Fibroblast of upper back skin (primary cell): ENCODE data around the gene AVP.
"Not testable (repeated sequence)": the region's sequence is repeated elsewhere in the genome, so short reads cannot be mapped to it uniquely, and the experiment has no call there.

Experiments used
- DNase-seq: peaks from one replicate; pipeline ENCODE4 v3.0.0-alpha.2; 2013

Gene AVP

GRCh38 chr20:3084283-3084985, at the start of gene AVP:
Gene AVP, minus strand, starts transcription at chr20:3084724. Its CDS starts 50 bp downstream, at chr20:3084674.
- DNase-seq: no peak

DNA sequence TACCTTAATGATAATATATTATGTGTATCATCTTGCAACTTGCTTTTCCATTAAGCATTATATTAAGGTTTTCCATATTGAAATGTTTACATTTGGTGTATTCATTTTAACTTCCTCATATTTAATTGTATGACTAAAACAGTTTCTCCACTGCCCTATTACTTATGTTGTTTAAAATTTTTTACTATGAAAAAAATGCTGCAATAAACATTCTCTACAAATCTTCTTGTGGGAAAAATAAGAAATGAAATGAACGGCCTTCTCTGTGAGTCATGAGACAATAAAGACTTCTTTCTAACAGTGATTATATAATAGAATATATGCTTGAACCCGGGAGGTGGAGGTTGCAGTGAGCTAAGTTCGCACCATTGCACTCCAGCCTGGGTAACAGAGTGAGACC, 49.6 kb upstream of the AVP start:
- DNase-seq: no peak

- no peak for DNase-seq
These were observed 48.6 kb upstream of the AVP start for GRCh38 chr20:3133155-3133554.

- no peak for DNase-seq
These were observed 45.6 kb upstream of the AVP start for GRCh38 chr20:3130051-3130600.

DNA sequence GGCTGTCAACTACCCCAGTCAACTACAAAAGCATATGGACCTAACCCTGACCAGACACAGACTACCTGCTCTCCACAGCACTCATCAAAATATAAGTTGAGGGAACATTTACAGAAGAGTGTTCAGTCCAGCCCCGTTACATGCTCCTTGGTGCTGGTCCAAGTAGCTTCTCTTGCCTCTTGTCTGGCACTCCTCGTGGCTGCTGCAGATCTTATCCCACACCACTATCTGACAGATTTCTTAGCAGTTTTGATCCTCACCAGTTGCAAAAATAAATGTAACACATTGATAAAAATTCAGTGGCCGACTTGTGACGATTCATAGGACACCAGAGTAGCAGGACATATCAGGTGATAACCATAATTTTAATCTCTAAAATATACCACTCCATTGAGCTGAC, 44.6 kb upstream of the AVP start:
- DNase-seq: no peak

DNA sequence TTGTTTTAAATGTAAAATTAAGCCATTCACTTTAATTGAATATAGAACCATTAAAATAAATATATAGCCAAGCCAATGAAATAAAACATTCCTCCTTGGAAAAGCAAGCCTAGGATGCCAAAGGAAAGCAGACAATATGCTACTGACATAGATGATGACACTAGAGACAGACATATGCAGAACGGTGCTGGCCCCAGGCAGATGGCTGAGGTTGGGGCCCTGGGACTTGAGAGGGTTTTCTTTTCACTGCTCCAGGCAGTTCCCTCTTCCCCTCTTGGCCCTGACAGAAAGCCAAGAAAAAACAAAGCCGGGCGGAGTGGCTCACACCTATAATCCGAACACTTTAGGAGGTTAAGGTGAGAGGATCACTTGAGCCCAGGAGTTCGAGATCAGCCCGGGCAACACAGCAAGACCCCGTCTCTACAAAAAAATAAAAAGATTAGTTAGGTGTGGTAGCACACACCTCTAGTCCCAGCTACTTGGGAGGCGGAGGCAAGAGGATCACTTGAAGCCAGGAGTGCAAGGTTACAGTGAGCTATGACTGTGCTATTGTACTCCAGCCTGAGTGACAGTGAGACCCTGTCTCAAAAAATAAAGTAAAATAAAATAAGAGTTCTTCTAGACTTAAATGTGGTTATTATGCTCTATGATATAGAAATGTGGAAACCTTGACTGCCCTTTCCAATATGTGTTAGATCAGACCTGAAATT, 43.9 kb upstream of the AVP start:
- DNase-seq: no peak

DNA sequence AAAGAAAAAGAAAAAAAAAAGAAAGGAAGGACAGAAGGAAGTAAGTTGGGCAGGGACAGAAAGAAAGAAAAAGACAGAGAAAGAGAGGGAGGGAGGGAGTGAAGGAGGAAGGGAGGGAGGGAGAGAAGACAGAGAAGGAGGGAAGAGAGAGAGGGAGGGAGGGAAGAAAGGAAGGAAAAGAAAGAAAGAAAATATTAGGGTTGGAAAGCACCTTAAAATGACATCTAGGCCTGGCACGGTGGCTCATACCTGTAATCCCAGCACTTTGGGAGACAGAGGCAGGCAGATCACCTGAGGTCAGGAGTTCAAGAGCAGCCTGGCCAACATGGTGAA, 42.0 kb upstream of the AVP start:
- no peak for DNase-seq

GRCh38 chr20:3125776-3126526, 41.4 kb upstream of the AVP start:
- DNase-seq: not testable (repeated sequence)

DNA sequence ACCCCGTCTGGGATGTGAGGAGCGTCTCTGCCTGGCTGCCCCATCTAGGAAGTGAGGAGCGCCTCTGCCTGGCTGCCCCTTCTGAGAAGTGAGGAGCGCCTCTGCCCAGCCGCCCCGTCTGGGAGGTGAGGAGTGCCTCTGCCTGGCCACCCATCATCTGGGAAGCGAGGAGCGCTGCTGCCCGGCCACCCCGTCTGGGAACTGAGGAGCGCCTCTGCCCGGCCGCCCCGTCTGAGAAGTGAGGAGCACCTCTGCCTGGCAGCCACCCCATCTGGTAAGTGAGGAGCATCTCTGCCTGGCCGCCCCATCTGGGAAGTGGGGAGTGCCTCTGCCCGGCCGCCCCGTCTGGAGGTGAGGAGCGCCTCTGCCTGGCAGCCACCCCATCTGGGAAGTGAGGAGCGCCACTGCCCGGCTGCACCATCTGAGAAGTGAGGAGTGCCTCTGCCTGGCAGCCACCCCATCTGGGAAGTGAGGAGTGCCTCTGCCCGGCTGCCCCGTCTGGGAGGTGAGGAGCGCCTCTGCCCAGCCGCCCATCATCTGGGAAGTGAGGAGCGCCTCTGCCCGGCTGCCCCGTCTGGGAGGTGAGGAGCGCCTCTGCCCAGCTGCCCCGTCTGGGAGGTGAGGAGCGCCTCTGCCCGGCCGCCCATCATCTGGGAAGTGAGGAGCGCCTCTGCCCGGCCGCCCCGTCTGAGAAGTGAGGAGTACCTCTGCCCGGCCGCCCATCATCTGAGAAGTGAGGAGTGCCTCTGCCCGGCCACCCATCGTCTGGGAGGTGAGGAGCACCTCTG, 40.4 kb upstream of the AVP start:
- not testable (repeated sequence) for DNase-seq

DNA sequence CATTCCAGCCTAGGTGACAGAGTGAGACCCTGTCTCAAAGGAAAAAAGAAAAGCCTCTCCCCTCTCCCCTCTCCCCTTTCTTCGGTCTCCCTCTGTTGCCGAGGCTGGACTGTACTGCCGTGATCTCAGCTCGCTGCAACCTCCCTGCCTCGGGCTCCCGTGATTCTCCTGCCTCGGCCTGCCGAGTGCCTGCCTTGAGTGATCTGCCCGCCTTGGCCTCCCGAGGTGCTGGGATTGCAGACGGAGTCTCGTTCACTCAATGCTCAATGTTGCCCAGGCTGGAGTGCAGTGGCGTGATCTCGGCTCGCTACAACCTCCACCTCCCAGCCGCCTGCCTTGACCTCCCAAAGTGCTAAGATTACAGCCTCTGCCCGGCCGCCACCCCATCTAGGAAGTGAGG, 39.6 kb upstream of the AVP start:
- not testable (repeated sequence) for DNase-seq

GRCh38 chr20:3123542-3123941, 39.0 kb upstream of the AVP start:
- DNase-seq: no peak

DNA sequence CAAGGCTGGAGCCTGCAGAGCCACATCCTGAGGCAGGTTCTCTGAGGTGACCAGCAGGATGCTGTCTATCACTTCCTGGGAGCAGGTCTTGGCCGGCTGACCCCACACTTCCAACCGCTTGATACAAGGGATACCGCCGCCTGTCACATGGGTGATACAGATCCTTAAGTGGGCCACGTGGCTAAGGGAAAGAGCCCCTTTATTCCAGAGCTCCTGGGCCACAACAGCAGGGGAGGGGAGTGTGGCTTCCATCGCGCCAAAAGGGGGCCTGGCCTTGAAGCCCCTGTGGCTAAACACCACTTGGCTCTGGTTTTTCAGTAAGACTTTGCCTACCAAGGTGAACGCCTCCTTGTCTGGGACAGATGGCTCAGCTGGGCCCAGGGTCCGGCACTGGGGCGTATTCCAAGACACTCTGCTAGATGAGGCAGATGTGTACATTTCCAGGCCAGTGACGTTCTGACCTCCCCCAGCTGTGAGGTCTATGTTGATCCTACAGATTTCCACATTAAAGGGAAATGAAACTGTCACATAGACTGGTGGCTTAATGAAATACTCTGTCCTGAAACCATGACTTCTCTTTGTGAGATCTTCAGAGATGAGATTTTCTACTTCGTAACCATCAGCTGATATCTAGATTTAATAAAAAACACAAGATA, 37.6 kb upstream of the AVP start:
- DNase-seq: no peak

- no peak for DNase-seq
These were observed 36.9 kb upstream of the AVP start for GRCh38 chr20:3121271-3121911.

- DNase-seq: no peak
These were observed 34.5 kb upstream of the AVP start for GRCh38 chr20:3119044-3119443.

GRCh38 chr20:3117839-3118379, 33.4 kb upstream of the AVP start:
- peak; percentile 50 for DNase-seq

- no peak for DNase-seq
These were observed 31.8 kb upstream of the AVP start for GRCh38 chr20:3116341-3116740.

DNA sequence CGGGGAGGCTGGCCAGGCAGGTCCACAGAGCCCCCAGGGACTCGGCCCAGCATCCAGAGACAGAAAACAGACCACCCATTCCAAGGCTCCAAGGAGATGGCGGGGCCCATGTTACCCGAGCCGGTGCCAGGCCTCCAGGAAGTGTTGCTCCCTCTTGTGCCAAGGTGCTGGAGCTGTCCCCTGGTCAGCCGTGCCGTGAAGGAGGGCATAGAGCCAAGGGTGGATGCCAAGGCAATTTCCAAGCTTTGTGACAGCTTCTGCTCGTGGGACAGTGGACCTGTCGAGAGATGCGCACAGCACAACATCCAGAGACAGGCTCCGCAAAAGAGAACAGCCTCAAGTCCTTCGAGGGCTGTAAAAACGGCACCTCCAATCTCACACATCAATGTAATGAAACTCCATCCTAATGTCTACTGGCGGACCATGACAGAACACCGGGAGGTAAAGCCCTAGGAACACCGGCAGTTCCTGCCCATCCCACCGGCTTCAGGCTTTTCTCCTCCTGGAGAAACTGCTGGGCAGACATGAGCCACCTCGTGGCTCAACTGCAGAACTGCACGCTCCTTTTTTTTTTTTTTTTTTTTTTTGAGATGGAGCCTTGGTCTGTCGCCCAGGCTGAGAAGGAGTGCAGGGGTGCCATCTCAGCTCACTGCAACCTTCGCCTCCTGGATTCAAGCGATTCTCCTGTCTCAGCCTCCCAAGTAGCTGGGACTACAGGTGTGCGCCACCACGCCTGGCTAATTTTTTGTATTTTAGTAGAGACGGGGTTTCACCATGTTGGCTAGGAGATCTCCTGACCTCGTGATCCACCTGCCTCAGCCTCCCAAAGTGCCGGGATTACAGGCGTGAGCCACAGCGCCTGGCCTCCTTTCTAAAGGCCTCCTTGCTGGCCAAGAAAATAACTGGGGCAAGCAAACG, 30.9 kb upstream of the AVP start:
- DNase-seq: peak; percentile 50

DNA sequence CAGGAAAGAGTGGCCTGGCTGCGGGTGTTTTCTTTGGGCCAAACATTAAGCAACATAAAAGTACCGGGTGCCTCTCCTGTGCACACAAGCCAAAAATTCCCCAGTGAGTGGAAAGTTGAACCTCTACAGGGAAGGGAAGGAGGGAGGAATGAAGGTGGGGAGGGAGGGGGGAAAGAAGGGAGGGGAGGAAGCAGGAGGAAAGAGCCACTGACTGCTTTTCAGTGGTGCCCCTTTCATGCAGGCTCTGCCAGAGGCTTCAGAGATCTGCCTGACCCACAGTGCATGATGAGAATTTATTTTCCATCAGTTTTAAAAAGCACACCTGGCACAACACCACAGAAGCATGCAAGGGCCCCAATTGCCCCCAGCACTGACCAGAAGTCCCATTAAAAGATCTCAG, 27.5 kb upstream of the AVP start:
- no peak for DNase-seq

- DNase-seq: no peak
These were observed 27.0 kb upstream of the AVP start for GRCh38 chr20:3111507-3111906.
